ENCODE results near the gene ERN1. TPM values are rescaled to one million over a fixed set of nuclear protein-coding genes. Genes with fewer than 3 reads are reported as not detected.
A peak's percentile ranks its signal among the peaks of the same experiment; 100 is the strongest.

ERN1 gene
- total and polyA plus RNA-seq, 2 of the 8 experiments (the other 6 are each of a cell fraction or from before 2014, with no cell fraction given): 1.8 to 3.9 TPM

- no peaks in the 10 kb centered on the region for H3K23me2 ChIP-seq (ENCODE audit: low read depth, low read length)
- H2AFZ ChIP-seq (ENCODE audit: low read length): no peak overlapping the region
- no peak overlapping the region for H3K27ac ChIP-seq (ENCODE audit: low read depth, low read length)
- POLR2A ChIA-PET (ENCODE audit: partially characterized antibody): no interaction called here
- no peak overlapping the region for H2BK20ac ChIP-seq (ENCODE audit: low read length)
- no peaks in the 10 kb centered on the region; a peak in 1 of 7 replicates for H3K4me1 ChIP-seq (replicated peaks in 1 of 4; ENCODE audit: control insufficient read depth in 3 of 4, insufficient read depth in 4 of 4, low read length in 3 of 4)
- no peaks in the 10 kb centered on the region for H3K9me3 ChIP-seq (ENCODE audit: insufficient read depth in 2 of 2, low read depth in 1 of 2, low read length in 1 of 2)
- no peak overlapping the region for H3K18ac ChIP-seq (ENCODE audit: extremely low read depth, low read length)
- no peak overlapping the region for H2BK12ac ChIP-seq (ENCODE audit: low read depth, low read length)
- 90% methylated on average over 6 of the region's 6 CpGs; no CpG with 5 or more reads in 1 of the 2 experiments for WGBS, 2 experiments (ENCODE audit: extremely low coverage in 1 of 2, insufficient coverage in 1 of 2, insufficient read length in 1 of 2, insufficient replicate concordance in 2 of 2, low coverage in 1 of 2, low lambda C conversion rate in 2 of 2, missing lambda C conversion rate in 1 of 2)
- no peak overlapping the region; the same call in 1 of the 2 replicates for H2BK5ac ChIP-seq (ENCODE audit: low read depth, low read length)
- H3K27me3 ChIP-seq (replicated peaks in 1 of 4; ENCODE audit: control insufficient read depth in 3 of 4, extremely low read depth in 1 of 4, insufficient read depth in 3 of 4, low read length in 3 of 4): no peaks in the 10 kb centered on the region; a peak in 1 of 7 replicates
- no peaks in the 10 kb centered on the region for H4K20me1 ChIP-seq (replicated peaks in 1 of 2; ENCODE audit: control insufficient read depth in 1 of 2, insufficient read depth in 2 of 2, low read length in 2 of 2)
- H3K4ac ChIP-seq (replicated peaks; ENCODE audit: insufficient read length, low read depth, low read length): no peak overlapping the region
- H2AK5ac ChIP-seq (ENCODE audit: low read depth, low read length): no peak overlapping the region
- no peaks in the 10 kb centered on the region for H3K79me2 ChIP-seq (ENCODE audit: control insufficient read depth in 1 of 2, insufficient read depth in 2 of 2, low read length in 2 of 2)
- H4K8ac ChIP-seq (ENCODE audit: extremely low read depth, insufficient read depth, low read length): 0 out of 2 replicates have a peak overlapping the region, but pooled peaks have one; percentile 9
- H3K4me2 ChIP-seq (ENCODE audit: insufficient read depth in 1 of 2, low read depth in 2 of 2, low read length in 2 of 2): no peak overlapping the region
- H3K23ac ChIP-seq (ENCODE audit: insufficient read length): no peak overlapping the region
- no peak overlapping the region for H3K4me3 ChIP-seq (ENCODE audit: extremely low read depth in 1 of 4, insufficient read depth in 2 of 4, low read depth in 3 of 4, low read length in 4 of 4)
- no peak for FAIRE-seq
- no peak overlapping the region for H3K56ac ChIP-seq (replicated peaks; ENCODE audit: insufficient read length, low read depth, low read length)
- H4K91ac ChIP-seq (replicated peaks; ENCODE audit: insufficient read length, low read length): no peak overlapping the region
- no peaks in the 10 kb centered on the region for H3K79me1 ChIP-seq (ENCODE audit: low read depth, low read length)
- no peaks in the 10 kb centered on the region for H3K36me3 ChIP-seq (ENCODE audit: control insufficient read depth in 2 of 4, insufficient read depth in 4 of 4, low read length in 3 of 4)
- no peak overlapping the region for H3K14ac ChIP-seq (ENCODE audit: insufficient read length)
- H2BK120ac ChIP-seq (replicated peaks; ENCODE audit: low read depth, low read length): no peak overlapping the region
- no peak overlapping the region for H4K5ac ChIP-seq (ENCODE audit: insufficient read length, low read depth, low read length)
- H2BK15ac ChIP-seq (ENCODE audit: low read length): no peak overlapping the region
- H3K9ac ChIP-seq (replicated peaks in 1 of 4; ENCODE audit: extremely low read depth in 1 of 4, low read depth in 3 of 4, low read length in 3 of 4): no peak overlapping the region
- DNase-seq (ENCODE audit: low read depth in 1 of 2, low spot score in 2 of 2): no peak
- CTCF ChIA-PET (ENCODE audit: partially characterized antibody): interaction anchor here (1.0 to 3.7 kb wide), 3 partner anchors 27 to 190 kb away, joined by 3 to 17 read pairs (median 5); no protein-coding TSS in a partner anchor
- TF ChIP-seq SUZ12 (IDR thresholded peaks at IDR 0.05; ENCODE audit: low read length): no peak
- no peak for TF ChIP-seq SAP30 (IDR thresholded peaks at IDR 0.05; ENCODE audit: insufficient read depth, insufficient replicate concordance, low read length)
- TF ChIP-seq EZH2 (IDR thresholded peaks at IDR 0.05; ENCODE audit: low read depth, low read length, severe bottlenecking): no peak
- TF ChIP-seq YY1 (IDR thresholded peaks at IDR 0.05; ENCODE audit: low read depth, low read length): no peak
- no peak for TF ChIP-seq SP4 (IDR thresholded peaks at IDR 0.05; ENCODE audit: low read length)
- TF ChIP-seq NRF1 (IDR thresholded peaks at IDR 0.05; ENCODE audit: low read depth, low read length): no peak
- no peak for TF ChIP-seq E2F6 (IDR thresholded peaks at IDR 0.05)
- no peak for TF ChIP-seq CEBPB (IDR thresholded peaks at IDR 0.05; ENCODE audit: low read depth, low read length)
- TF ChIP-seq USF2 (IDR thresholded peaks at IDR 0.05; ENCODE audit: low read length): no peak
- no peak for TF ChIP-seq BACH1 (IDR thresholded peaks at IDR 0.05; ENCODE audit: low read length)
- TF ChIP-seq KDM1A (IDR thresholded peaks at IDR 0.05; ENCODE audit: borderline replicate concordance, low read length): no peak
These were observed 38.4 kb downstream of the ERN1 start for GRCh38 chr17:64091571-64091970.
